HG03565 (cell line): ENCODE data around the gene LRRC26.

Source experiments
- ATAC-seq: cut with Tn5 transposase; IDR thresholded peaks from one replicate; pipeline ENCODE4 v1.9.1; 2021; ENCODE audit warnings: mild to moderate bottlenecking, moderate library complexity; ENCODE audit not compliant: unreplicated experiment

LRRC26 gene

GRCh38 chr9:137199411-137200121 lies 29.7 kb upstream of the LRRC26 start:
- ATAC-seq, result no peak

GRCh38 chr9:137198902-137199283 lies 29.0 kb upstream of the LRRC26 start:
- no peak for ATAC-seq

GRCh38 chr9:137198051-137198901 lies 28.4 kb upstream of the LRRC26 start:
- no peak for ATAC-seq

- ATAC-seq, result no peak
Measured at GRCh38 chr9:137195525-137196220, 25.8 kb upstream of the LRRC26 start.

GRCh38 chr9:137194909-137195308 lies 25.1 kb upstream of the LRRC26 start:
- ATAC-seq, result no peak

GRCh38 chr9:137194388-137194787 lies 24.5 kb upstream of the LRRC26 start:
- ATAC-seq, result no peak

GRCh38 chr9:137193771-137194170 lies 23.9 kb upstream of the LRRC26 start:
- ATAC-seq, result no peak

GRCh38 chr9:137192859-137193258 lies 23.0 kb upstream of the LRRC26 start:
- no peak for ATAC-seq

- no peak for ATAC-seq
Measured at GRCh38 chr9:137192448-137192780, 22.6 kb upstream of the LRRC26 start.

- ATAC-seq, result no peak
Measured at GRCh38 chr9:137191691-137192447, 22.0 kb upstream of the LRRC26 start.

- ATAC-seq, result no peak
Measured at GRCh38 chr9:137191245-137191644, 21.4 kb upstream of the LRRC26 start.

- no peak for ATAC-seq
Measured at GRCh38 chr9:137190315-137190856, 20.5 kb upstream of the LRRC26 start.

GRCh38 chr9:137189297-137190295 lies 19.7 kb upstream of the LRRC26 start:
- no peak for ATAC-seq

- peak; percentile 82 for ATAC-seq
Measured at GRCh38 chr9:137188490-137189296, 18.8 kb upstream of the LRRC26 start, which contains the start of the genes ANAPC2 and SSNA1. TSS of gene ANAPC2 (minus strand) at chr9:137188560. CDS start at chr9:137188532, 28 bp downstream. TSS of gene SSNA1 (plus strand) at chr9:137188676. CDS start at chr9:137188727, 51 bp downstream.

GRCh38 chr9:137188086-137188489 lies 18.2 kb upstream of the LRRC26 start:
- ATAC-seq, result no peak

GRCh38 chr9:137187386-137187785 lies 17.5 kb upstream of the LRRC26 start:
- ATAC-seq, result no peak

GRCh38 chr9:137186385-137186784 lies 16.5 kb upstream of the LRRC26 start:
- ATAC-seq, result no peak

GRCh38 chr9:137185921-137186320 lies 16.1 kb upstream of the LRRC26 start:
- no peak for ATAC-seq
